Neutrophil (primary cell): ENCODE data around the gene MARVELD1.

Experiments
- H3K27ac ChIP-seq: fragments of 200-600 bp; sonication (generic); 2 replicates; pipeline ENCODE4 v1.5.1; 2016; ENCODE audit warnings: mild to moderate bottlenecking, moderate library complexity
- H3K27me3 ChIP-seq: fragments of 200-600 bp; sonication (generic); 2 replicates; pipeline ENCODE4 v1.6.0; 2016; ENCODE audit warnings: mild to moderate bottlenecking
- H3K36me3 ChIP-seq: fragments of 200-600 bp; sonication (generic); 2 replicates; pipeline ENCODE4 v1.5.1; 2017
- H3K4me1 ChIP-seq, 2 experiments: fragments of 200-600 bp in 1 of 2; sonication (generic) in 1 of 2; 1 replicate in 1 of 2; 2 replicates in 1 of 2; pipeline versions ENCODE4 v1.5.1 to v1.6.1; 2013 to 2016; ENCODE audit warnings: low read depth in 1 of 2, low read length in 1 of 2, mild to moderate bottlenecking in 1 of 2, moderate library complexity in 1 of 2; ENCODE audit not compliant: control insufficient read depth in 1 of 2, insufficient read depth in 1 of 2
- H3K4me3 ChIP-seq, 2 experiments: fragments of 200-600 bp in 1 of 2; sonication (generic) in 1 of 2; 1 replicate in 1 of 2; 2 replicates in 1 of 2; pipeline ENCODE4 v1.5.1; 2013 to 2016; ENCODE audit warnings: low read depth in 1 of 2, low read length in 1 of 2, mild to moderate bottlenecking in 1 of 2, moderate library complexity in 1 of 2
- H3K9me3 ChIP-seq: fragments of 200-600 bp; sonication (generic); 2 replicates; pipeline ENCODE4 v1.5.1; 2016
- TF ChIP-seq, protein P1 (sequence below): fragments of 200-600 bp; sonication (generic); IDR thresholded peaks from 2 replicates; pipeline ENCODE4 v1.5.1; 2016; ENCODE audit warnings: antibody characterized with exemption

MARVELD1 gene

GRCh38 chr10:97763947-97764346 is 50.4 kb downstream of the MARVELD1 start:
- H3K4me3 ChIP-seq: no peak overlapping the region
- H3K9me3 ChIP-seq: no peaks in the 10 kb centered on the region
- peaks cover under 1% of the 10 kb centered on the region for H3K27me3 ChIP-seq
- no peak overlapping the region for H3K27ac ChIP-seq
- no peaks in the 10 kb centered on the region for H3K4me1 ChIP-seq
- peaks cover 41% of the 10 kb centered on the region for H3K36me3 ChIP-seq
- TF ChIP-seq, protein P1, sequence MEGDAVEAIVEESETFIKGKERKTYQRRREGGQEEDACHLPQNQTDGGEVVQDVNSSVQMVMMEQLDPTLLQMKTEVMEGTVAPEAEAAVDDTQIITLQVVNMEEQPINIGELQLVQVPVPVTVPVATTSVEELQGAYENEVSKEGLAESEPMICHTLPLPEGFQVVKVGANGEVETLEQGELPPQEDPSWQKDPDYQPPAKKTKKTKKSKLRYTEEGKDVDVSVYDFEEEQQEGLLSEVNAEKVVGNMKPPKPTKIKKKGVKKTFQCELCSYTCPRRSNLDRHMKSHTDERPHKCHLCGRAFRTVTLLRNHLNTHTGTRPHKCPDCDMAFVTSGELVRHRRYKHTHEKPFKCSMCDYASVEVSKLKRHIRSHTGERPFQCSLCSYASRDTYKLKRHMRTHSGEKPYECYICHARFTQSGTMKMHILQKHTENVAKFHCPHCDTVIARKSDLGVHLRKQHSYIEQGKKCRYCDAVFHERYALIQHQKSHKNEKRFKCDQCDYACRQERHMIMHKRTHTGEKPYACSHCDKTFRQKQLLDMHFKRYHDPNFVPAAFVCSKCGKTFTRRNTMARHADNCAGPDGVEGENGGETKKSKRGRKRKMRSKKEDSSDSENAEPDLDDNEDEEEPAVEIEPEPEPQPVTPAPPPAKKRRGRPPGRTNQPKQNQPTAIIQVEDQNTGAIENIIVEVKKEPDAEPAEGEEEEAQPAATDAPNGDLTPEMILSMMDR: no peak

DNA sequence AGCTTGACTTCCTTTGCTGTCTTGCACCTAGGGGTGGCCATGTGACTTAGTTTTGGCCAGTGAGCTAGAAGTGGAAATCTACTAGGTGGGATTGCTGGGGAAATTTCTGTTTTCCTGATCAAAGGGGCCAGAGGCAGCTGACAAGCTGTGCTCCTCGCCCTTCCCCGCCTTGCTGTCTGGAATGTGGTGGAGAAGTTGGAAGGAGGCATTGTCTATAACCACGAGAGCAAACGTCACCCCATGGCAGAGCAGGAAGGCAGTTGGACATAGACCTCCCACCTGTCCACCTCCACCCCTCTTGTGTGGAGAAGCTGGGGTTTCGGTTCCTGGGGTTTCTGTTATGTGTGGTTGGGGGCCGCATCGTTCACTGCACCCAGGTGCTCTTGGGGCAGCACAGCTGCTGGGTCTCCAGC is 51.0 kb downstream of the MARVELD1 start:
- no peak overlapping the region for H3K4me3 ChIP-seq
- H3K27ac ChIP-seq: no peak overlapping the region
- H3K9me3 ChIP-seq: no peaks in the 10 kb centered on the region
- no peaks in the 10 kb centered on the region for H3K4me1 ChIP-seq
- H3K36me3 ChIP-seq: peaks cover 35% of the 10 kb centered on the region
- TF ChIP-seq, protein P1: no peak
- peaks cover 7% of the 10 kb centered on the region for H3K27me3 ChIP-seq

GRCh38 chr10:97765201-97765600 is 51.7 kb downstream of the MARVELD1 start:
- no peak overlapping the region for H3K27ac ChIP-seq
- TF ChIP-seq, protein P1: no peak
- no peaks in the 10 kb centered on the region for H3K9me3 ChIP-seq

DNA sequence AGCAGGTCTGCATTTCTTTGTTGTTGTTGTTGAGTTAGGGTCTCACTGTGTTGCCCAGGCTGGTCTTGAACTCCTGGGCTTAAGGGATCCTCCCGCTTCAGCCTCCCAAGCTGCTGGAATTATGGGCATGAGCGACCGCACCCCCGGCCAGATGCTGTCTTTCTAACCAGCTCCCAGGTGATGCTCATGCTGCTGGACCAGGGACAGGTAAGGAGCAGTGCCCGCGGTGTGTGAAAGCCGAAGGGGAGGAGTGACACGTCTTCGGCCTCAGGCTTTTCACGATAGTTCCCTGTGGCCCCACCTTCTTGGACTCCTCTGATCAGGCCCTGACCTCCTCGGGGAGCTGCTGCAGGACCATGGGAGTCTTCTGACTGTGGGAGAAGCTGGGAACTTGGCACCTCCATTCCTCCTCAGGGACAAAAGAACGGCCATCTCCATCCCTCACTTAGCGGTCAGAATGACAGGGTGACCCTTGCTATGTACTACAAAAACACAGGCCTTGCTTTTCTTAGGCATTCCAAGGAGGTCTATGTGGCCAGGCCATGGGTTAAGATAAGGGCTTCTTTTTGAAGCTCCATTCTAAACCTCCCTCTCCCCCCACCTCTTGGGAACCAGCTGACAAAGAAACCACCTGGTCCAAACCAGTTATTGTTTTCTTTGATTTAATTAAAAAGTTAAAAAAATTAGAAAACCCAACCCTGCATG is 52.7 kb downstream of the MARVELD1 start:
- no peak overlapping the region for H3K4me3 ChIP-seq
- peaks cover 0 to 1% of the 10 kb centered on the region in 2 experiments for H3K4me1 ChIP-seq
- TF ChIP-seq, protein P1: no peak
- H3K36me3 ChIP-seq: peaks cover 17% of the 10 kb centered on the region
- H3K27me3 ChIP-seq: peaks cover 24% of the 10 kb centered on the region
- no peak overlapping the region for H3K27ac ChIP-seq
- H3K9me3 ChIP-seq: no peaks in the 10 kb centered on the region

More at GRCh38 chr10:97765201-97765600, 51.7 kb downstream of the MARVELD1 start:
- Histone ChIP-seq H3K4me3 (no peak overlapping the region), H3K4me1 (no peaks in the 10 kb centered on the region), H3K36me3 (peaks cover 28% of the 10 kb centered on the region), H3K27me3 (peaks cover 14% of the 10 kb centered on the region)

- H3K4me3 ChIP-seq: no peak overlapping the region
- no peaks in the 10 kb centered on the region for H3K9me3 ChIP-seq
- TF ChIP-seq, protein P1: no peak
- peaks cover 34% of the 10 kb centered on the region for H3K27me3 ChIP-seq
- no peak overlapping the region for H3K27ac ChIP-seq
- H3K4me1 ChIP-seq: peaks cover 0 to 3% of the 10 kb centered on the region in 2 experiments
- peaks cover 7% of the 10 kb centered on the region for H3K36me3 ChIP-seq
Measured at GRCh38 chr10:97766996-97767924, 53.7 kb downstream of the MARVELD1 start.
